Measurements from ENCODE around the gene ZNF362.
"Not testable (repeated sequence)": the region's sequence is repeated elsewhere in the genome, so short reads cannot be mapped to it uniquely, and the experiment has no call there.

Gene ZNF362

DNA sequence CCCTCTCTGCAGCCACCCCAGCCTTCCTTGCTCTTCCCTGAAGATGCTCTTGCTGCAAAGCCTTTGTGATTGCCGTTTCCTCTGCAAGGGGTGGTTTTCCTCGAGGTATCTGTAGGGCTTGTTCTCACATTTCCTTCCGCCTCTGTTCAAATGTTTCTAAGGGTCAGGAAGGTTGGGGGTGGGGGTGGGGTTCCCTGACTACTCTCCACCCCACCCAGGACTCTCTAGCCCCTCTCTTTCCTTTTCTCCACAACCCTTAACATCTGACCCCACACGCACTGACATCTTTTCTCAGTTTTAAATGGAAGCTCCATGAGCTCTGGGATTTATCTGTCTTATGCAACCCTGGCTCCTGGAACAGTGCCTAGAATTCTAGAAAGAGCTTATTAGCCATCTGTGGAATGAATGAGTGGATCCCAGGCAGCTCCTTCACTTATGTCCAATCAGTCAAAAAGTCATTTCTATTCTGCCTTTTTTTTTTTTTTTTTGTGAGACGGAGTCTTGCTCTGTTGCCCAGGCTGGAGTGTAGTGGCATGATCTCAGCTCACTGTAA lies 27.3 kb upstream of the ZNF362 start:
- DNase-seq (ENCODE audit: insufficient read length, low spot score): no peak
- no peak for FAIRE-seq
- TF ChIP-seq POLR2A (IDR thresholded peaks at IDR 0.05; ENCODE audit: low read depth, low read length) (no peak), POU2F2 (IDR thresholded peaks at IDR 0.05; ENCODE audit: low read depth, low read length) (no peak), TAF1 (IDR thresholded peaks at IDR 0.05; ENCODE audit: low read depth, low read length) (no peak), POLR2AphosphoS5 (IDR thresholded peaks at IDR 0.05; ENCODE audit: low read depth, low read length) (no peak), PAX5 (IDR thresholded peaks at IDR 0.05; ENCODE audit: insufficient read depth, low read length, severe bottlenecking) (no peak), SPI1 (IDR thresholded peaks at IDR 0.05; ENCODE audit: low read depth, low read length) (no peak)

DNA sequence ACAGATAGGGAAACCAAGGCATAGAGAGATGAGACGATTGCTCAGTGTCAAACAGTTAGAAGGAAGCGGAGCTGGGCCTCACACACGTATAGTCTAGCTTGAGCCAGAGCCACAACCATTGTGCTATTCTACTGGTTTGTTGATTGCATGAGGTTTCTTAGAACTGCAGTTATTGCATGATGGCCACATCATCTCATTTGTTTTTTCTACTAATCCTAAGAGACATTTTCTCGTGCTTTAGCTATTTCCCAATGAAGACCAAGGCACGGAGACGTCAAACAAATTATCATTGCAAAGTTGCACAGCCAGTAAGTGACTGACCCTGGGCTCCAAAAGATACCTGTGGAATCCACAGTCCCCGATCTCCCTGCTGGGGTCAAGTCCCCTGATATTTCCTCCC lies 25.1 kb upstream of the ZNF362 start:
- no peak for FAIRE-seq
- TF ChIP-seq POU2F2 (IDR thresholded peaks at IDR 0.05; ENCODE audit: low read depth, low read length): no peak
- no peak for TF ChIP-seq PAX5 (IDR thresholded peaks at IDR 0.05; ENCODE audit: insufficient read depth, low read length, severe bottlenecking)
- no peak for TF ChIP-seq SPI1 (IDR thresholded peaks at IDR 0.05; ENCODE audit: low read depth, low read length)
- TF ChIP-seq POLR2A (IDR thresholded peaks at IDR 0.05; ENCODE audit: low read depth, low read length): no peak
- TF ChIP-seq TAF1 (IDR thresholded peaks at IDR 0.05; ENCODE audit: low read depth, low read length): no peak
- TF ChIP-seq POLR2AphosphoS5 (IDR thresholded peaks at IDR 0.05; ENCODE audit: low read depth, low read length): no peak
- no peak for DNase-seq (ENCODE audit: insufficient read length, low spot score)

GRCh38 chr1:33232716-33233115 lies 23.6 kb upstream of the ZNF362 start:
- no peak for TF ChIP-seq POLR2A (IDR thresholded peaks at IDR 0.05; ENCODE audit: low read depth, low read length)
- TF ChIP-seq PAX5 (IDR thresholded peaks at IDR 0.05; ENCODE audit: insufficient read depth, low read length, severe bottlenecking): no peak
- no peak for TF ChIP-seq TAF1 (IDR thresholded peaks at IDR 0.05; ENCODE audit: low read depth, low read length)
- TF ChIP-seq SPI1 (IDR thresholded peaks at IDR 0.05; ENCODE audit: low read depth, low read length): no peak
- TF ChIP-seq POU2F2 (IDR thresholded peaks at IDR 0.05; ENCODE audit: low read depth, low read length): no peak
- no peak for TF ChIP-seq POLR2AphosphoS5 (IDR thresholded peaks at IDR 0.05; ENCODE audit: low read depth, low read length)
- DNase-seq (ENCODE audit: insufficient read length, low spot score) (no peak), FAIRE-seq (no peak)

GRCh38 chr1:33234131-33234530 lies 22.2 kb upstream of the ZNF362 start:
- DNase-seq (ENCODE audit: insufficient read length, low spot score): no peak
- FAIRE-seq: no peak
- no peak for TF ChIP-seq PAX5 (IDR thresholded peaks at IDR 0.05; ENCODE audit: insufficient read depth, low read length, severe bottlenecking)
- no peak for TF ChIP-seq POLR2A (IDR thresholded peaks at IDR 0.05; ENCODE audit: low read depth, low read length)
- TF ChIP-seq SPI1 (IDR thresholded peaks at IDR 0.05; ENCODE audit: low read depth, low read length): no peak
- TF ChIP-seq POLR2AphosphoS5 (IDR thresholded peaks at IDR 0.05; ENCODE audit: low read depth, low read length): no peak
- TF ChIP-seq TAF1 (IDR thresholded peaks at IDR 0.05; ENCODE audit: low read depth, low read length): no peak
- TF ChIP-seq POU2F2 (IDR thresholded peaks at IDR 0.05; ENCODE audit: low read depth, low read length): no peak

- FAIRE-seq: no peak
- no peak for DNase-seq (ENCODE audit: insufficient read length, low spot score)
- TF ChIP-seq TAF1 (IDR thresholded peaks at IDR 0.05; ENCODE audit: low read depth, low read length): no peak
- TF ChIP-seq POLR2AphosphoS5 (IDR thresholded peaks at IDR 0.05; ENCODE audit: low read depth, low read length): no peak
- TF ChIP-seq POLR2A (IDR thresholded peaks at IDR 0.05; ENCODE audit: low read depth, low read length): no peak
- no peak for TF ChIP-seq POU2F2 (IDR thresholded peaks at IDR 0.05; ENCODE audit: low read depth, low read length)
- no peak for TF ChIP-seq PAX5 (IDR thresholded peaks at IDR 0.05; ENCODE audit: insufficient read depth, low read length, severe bottlenecking)
- TF ChIP-seq SPI1 (IDR thresholded peaks at IDR 0.05; ENCODE audit: low read depth, low read length): no peak
Measured at GRCh38 chr1:33234588-33234990, 21.7 kb upstream of the ZNF362 start.

- DNase-seq (ENCODE audit: insufficient read length, low spot score) (no peak), FAIRE-seq (no peak)
- no peak for TF ChIP-seq POU2F2 (IDR thresholded peaks at IDR 0.05; ENCODE audit: low read depth, low read length)
- TF ChIP-seq TAF1 (IDR thresholded peaks at IDR 0.05; ENCODE audit: low read depth, low read length): no peak
- no peak for TF ChIP-seq POLR2AphosphoS5 (IDR thresholded peaks at IDR 0.05; ENCODE audit: low read depth, low read length)
- TF ChIP-seq POLR2A (IDR thresholded peaks at IDR 0.05; ENCODE audit: low read depth, low read length): no peak
Measured at GRCh38 chr1:33235521-33235920, 20.8 kb upstream of the ZNF362 start.

DNA sequence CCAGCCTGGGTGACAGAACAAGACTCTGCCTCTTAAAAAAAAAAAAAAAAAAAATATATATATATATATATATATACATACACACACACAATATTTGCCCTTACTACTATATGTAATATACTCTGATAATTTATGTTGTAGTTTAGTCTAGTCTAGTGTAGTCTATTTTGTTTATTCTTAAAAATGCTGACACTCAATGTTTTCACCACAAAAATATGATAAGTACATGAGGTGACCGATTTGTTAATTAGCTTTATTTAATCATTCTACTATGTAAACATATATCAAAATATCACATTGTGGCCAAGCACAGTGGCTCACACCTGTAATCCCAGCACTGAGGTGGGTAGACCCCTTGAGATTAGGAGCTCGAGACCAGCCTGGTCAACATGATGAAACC lies 19.8 kb upstream of the ZNF362 start:
- FAIRE-seq (no peak), DNase-seq (ENCODE audit: insufficient read length, low spot score) (no peak)
- no peak for TF ChIP-seq TAF1 (IDR thresholded peaks at IDR 0.05; ENCODE audit: low read depth, low read length)
- TF ChIP-seq PAX5 (IDR thresholded peaks at IDR 0.05; ENCODE audit: insufficient read depth, low read length, severe bottlenecking): no peak
- TF ChIP-seq SPI1 (IDR thresholded peaks at IDR 0.05; ENCODE audit: low read depth, low read length): no peak
- TF ChIP-seq POLR2AphosphoS5 (IDR thresholded peaks at IDR 0.05; ENCODE audit: low read depth, low read length): no peak
- no peak for TF ChIP-seq POLR2A (IDR thresholded peaks at IDR 0.05; ENCODE audit: low read depth, low read length)
- no peak for TF ChIP-seq POU2F2 (IDR thresholded peaks at IDR 0.05; ENCODE audit: low read depth, low read length)

DNA sequence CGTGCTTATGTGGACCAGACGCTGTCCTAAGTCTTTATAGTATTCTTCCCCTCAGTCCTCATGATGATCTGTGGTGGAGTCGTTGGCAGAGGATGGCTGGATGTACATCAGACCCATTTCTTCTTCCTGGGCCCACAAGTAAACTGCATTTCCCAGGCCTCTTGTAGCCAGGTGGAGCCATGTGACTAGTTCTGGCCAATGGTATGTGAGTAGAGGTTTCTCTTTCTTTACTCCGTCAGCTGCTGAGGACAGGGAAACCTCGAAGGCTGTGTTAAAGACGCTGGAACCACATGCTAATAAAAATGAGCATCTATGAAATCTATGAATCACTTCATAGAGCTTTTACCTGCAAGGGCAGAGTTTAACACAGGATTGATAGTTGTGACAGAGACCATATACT lies 18.7 kb upstream of the ZNF362 start:
- DNase-seq (ENCODE audit: insufficient read length, low spot score): no peak
- no peak for FAIRE-seq
- no peak for TF ChIP-seq POLR2AphosphoS5 (IDR thresholded peaks at IDR 0.05; ENCODE audit: low read depth, low read length)

- FAIRE-seq; DNase-seq (ENCODE audit: insufficient read length, low spot score): not testable (repeated sequence)
Measured at GRCh38 chr1:33238194-33238724, 18.0 kb upstream of the ZNF362 start.

DNA sequence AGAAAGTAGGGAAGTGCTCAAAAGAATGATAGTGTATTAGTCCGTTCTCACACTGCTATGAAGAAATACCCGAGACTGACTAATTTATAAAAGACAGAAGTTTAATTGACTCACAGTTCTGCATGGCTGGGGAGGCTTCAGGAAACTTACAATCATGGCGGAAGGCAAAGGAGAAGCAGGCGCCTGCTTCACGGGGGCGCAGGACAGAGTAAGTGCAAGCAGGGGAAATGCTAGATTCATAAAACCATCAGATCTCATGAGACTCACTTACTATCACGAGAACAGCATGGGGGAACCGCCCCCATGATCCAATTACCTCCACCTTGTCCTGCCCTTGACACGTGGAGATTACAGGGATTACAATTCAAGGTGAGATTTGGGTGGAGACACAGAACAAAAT lies 16.9 kb upstream of the ZNF362 start:
- not testable (repeated sequence) for FAIRE-seq; DNase-seq (ENCODE audit: insufficient read length, low spot score)

- no peak for TF ChIP-seq POLR2A (IDR thresholded peaks at IDR 0.05; ENCODE audit: low read depth, low read length)
- TF ChIP-seq SPI1 (IDR thresholded peaks at IDR 0.05; ENCODE audit: low read depth, low read length): no peak
- no peak for TF ChIP-seq PAX5 (IDR thresholded peaks at IDR 0.05; ENCODE audit: insufficient read depth, low read length, severe bottlenecking)
- no peak for TF ChIP-seq TAF1 (IDR thresholded peaks at IDR 0.05; ENCODE audit: low read depth, low read length)
- TF ChIP-seq POU2F2 (IDR thresholded peaks at IDR 0.05; ENCODE audit: low read depth, low read length): no peak
- no peak for TF ChIP-seq POLR2AphosphoS5 (IDR thresholded peaks at IDR 0.05; ENCODE audit: low read depth, low read length)
- FAIRE-seq (no peak), DNase-seq (ENCODE audit: insufficient read length, low spot score) (no peak)
Measured at GRCh38 chr1:33241866-33242265, 14.4 kb upstream of the ZNF362 start.
